ENCODE data around the gene C1QB. TPM values are rescaled to one million over a fixed set of nuclear protein-coding genes. Genes with fewer than 3 reads are reported as not detected.

The C1QB gene
- total RNA-seq, 1 experiment from 2014 or later = not detected

- H3K9me3 ChIP-seq = no peaks in the 10 kb centered on the region
- Mint-ChIP-seq H3K36me3 (ENCODE audit: insufficient read depth, unreplicated experiment) (no peaks in the 10 kb centered on the region), H3K27ac (ENCODE audit: unreplicated experiment) (no peak overlapping the region), H3K4me1 (ENCODE audit: low read depth, unreplicated experiment) (no peaks in the 10 kb centered on the region), H3K27me3 (ENCODE audit: insufficient read depth, unreplicated experiment) (peaks cover 5% of the 10 kb centered on the region), H3K4me3 (ENCODE audit: unreplicated experiment) (no peak overlapping the region), H3K9me3 (ENCODE audit: unreplicated experiment) (no peaks in the 10 kb centered on the region)
- H3K4me3 ChIP-seq (ENCODE audit: low read depth, low read length) = no peak overlapping the region
- ChIA-PET CTCF (interaction anchor here (0.5 to 0.7 kb wide), 2 partner anchors 42 to 311 kb away, joined by 3 to 4 read pairs; no protein-coding TSS in a partner anchor), POLR2A (no interaction called here)
- H3K36me3 ChIP-seq (ENCODE audit: control insufficient read depth, insufficient read depth, low read length) = no peaks in the 10 kb centered on the region
- no peaks in the 10 kb centered on the region for H3K27me3 ChIP-seq (replicated peaks; ENCODE audit: control insufficient read depth, insufficient read depth, low read length)
- peak; percentile 62 to 75 for DNase-seq
- intact Hi-C loops (cut with micrococcal nuclease; ENCODE audit: unreplicated experiment) = no loop called here
- no TSS peak for BruUV-seq (replicated peaks)
- TF ChIP-seq, protein P1, sequence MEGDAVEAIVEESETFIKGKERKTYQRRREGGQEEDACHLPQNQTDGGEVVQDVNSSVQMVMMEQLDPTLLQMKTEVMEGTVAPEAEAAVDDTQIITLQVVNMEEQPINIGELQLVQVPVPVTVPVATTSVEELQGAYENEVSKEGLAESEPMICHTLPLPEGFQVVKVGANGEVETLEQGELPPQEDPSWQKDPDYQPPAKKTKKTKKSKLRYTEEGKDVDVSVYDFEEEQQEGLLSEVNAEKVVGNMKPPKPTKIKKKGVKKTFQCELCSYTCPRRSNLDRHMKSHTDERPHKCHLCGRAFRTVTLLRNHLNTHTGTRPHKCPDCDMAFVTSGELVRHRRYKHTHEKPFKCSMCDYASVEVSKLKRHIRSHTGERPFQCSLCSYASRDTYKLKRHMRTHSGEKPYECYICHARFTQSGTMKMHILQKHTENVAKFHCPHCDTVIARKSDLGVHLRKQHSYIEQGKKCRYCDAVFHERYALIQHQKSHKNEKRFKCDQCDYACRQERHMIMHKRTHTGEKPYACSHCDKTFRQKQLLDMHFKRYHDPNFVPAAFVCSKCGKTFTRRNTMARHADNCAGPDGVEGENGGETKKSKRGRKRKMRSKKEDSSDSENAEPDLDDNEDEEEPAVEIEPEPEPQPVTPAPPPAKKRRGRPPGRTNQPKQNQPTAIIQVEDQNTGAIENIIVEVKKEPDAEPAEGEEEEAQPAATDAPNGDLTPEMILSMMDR (IDR thresholded peaks at IDR 0.05; ENCODE audit: insufficient read depth in 1 of 2, low read depth in 1 of 2, low read length in 1 of 2, severe bottlenecking in 1 of 2, unreplicated experiment in 1 of 2) = no peak
- H3K4me1 ChIP-seq = no peaks in the 10 kb centered on the region
These were observed 9.3 kb downstream of the C1QB start for GRCh38 chr1:22662318-22662717.

- Mint-ChIP-seq H3K4me1 (ENCODE audit: low read depth, unreplicated experiment) (no peaks in the 10 kb centered on the region), H3K9me3 (ENCODE audit: unreplicated experiment) (no peaks in the 10 kb centered on the region), H3K4me3 (ENCODE audit: unreplicated experiment) (no peak overlapping the region), H3K36me3 (ENCODE audit: insufficient read depth, unreplicated experiment) (no peaks in the 10 kb centered on the region), H3K27me3 (ENCODE audit: insufficient read depth, unreplicated experiment) (peaks cover 3% of the 10 kb centered on the region), H3K27ac (ENCODE audit: unreplicated experiment) (no peak overlapping the region)
- ChIA-PET POLR2A (no interaction called here), CTCF (no interaction called here)
- DNase-seq = no peak
- TF ChIP-seq, protein P1 (IDR thresholded peaks at IDR 0.05; ENCODE audit: insufficient read depth in 1 of 2, low read depth in 1 of 2, low read length in 1 of 2, severe bottlenecking in 1 of 2, unreplicated experiment in 1 of 2) = no peak
- no TSS peak for BruUV-seq (replicated peaks)
- no peak overlapping the region for H3K4me3 ChIP-seq (ENCODE audit: low read depth, low read length)
- H3K36me3 ChIP-seq (ENCODE audit: control insufficient read depth, insufficient read depth, low read length) = no peaks in the 10 kb centered on the region
- H3K4me1 ChIP-seq = no peaks in the 10 kb centered on the region
- no peaks in the 10 kb centered on the region for H3K27me3 ChIP-seq (replicated peaks; ENCODE audit: control insufficient read depth, insufficient read depth, low read length)
- intact Hi-C loops (cut with micrococcal nuclease; ENCODE audit: unreplicated experiment) = no loop called here
- H3K9me3 ChIP-seq = no peaks in the 10 kb centered on the region
These were observed 10.0 kb downstream of the C1QB start for GRCh38 chr1:22662986-22663408.

DNA sequence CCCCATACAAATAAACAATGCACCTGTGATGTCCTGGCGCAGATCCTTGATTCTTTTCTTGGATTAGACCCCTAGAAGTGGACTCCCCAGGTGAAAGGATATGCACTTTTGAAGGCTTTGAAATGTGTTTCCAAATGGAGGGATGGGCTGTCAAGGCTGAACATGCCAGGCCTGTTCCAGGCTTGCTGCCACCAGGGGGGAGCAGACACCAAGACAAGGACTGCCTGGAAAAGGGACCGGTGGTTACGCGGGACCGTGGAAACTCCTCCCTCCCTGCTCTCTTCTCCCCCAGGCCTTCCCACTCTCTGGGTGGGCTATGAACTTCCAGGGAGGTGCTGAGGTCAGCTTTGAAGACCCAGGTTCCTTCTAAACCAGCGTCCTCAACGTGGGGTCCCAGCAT lies 12.7 kb downstream of the C1QB start:
- no peaks in the 10 kb centered on the region for H3K9me3 Mint-ChIP-seq (ENCODE audit: unreplicated experiment)
- Histone ChIP-seq H3K4me1 (no peaks in the 10 kb centered on the region), H3K9me3 (no peaks in the 10 kb centered on the region), H3K27me3 (replicated peaks; ENCODE audit: control insufficient read depth, insufficient read depth, low read length) (no peaks in the 10 kb centered on the region), H3K4me3 (ENCODE audit: low read depth, low read length) (no peak overlapping the region), H3K36me3 (ENCODE audit: control insufficient read depth, insufficient read depth, low read length) (no peaks in the 10 kb centered on the region)
- BruUV-seq (replicated peaks) = no TSS peak
- H3K27ac Mint-ChIP-seq (ENCODE audit: unreplicated experiment) = no peak overlapping the region
- TF ChIP-seq, protein P1 (IDR thresholded peaks at IDR 0.05; ENCODE audit: insufficient read depth in 1 of 2, low read depth in 1 of 2, low read length in 1 of 2, severe bottlenecking in 1 of 2, unreplicated experiment in 1 of 2) = peak; percentile 69 to 82
- H3K27me3 Mint-ChIP-seq (ENCODE audit: insufficient read depth, unreplicated experiment) = peaks cover 3% of the 10 kb centered on the region
- intact Hi-C loops (cut with micrococcal nuclease; ENCODE audit: unreplicated experiment) = loop anchor here (1.0 kb wide), 2 partner anchors 265 to 299 kb away; no protein-coding TSS in a partner anchor
- H3K4me3 Mint-ChIP-seq (ENCODE audit: unreplicated experiment) = no peak overlapping the region
- H3K4me1 Mint-ChIP-seq (ENCODE audit: low read depth, unreplicated experiment) = no peaks in the 10 kb centered on the region
- peak; percentile 61 to 74 for DNase-seq
- POLR2A ChIA-PET = no interaction called here
- CTCF ChIA-PET = interaction anchor here (0.7 kb wide), 1 partner anchor 204 kb away, joined by 3 read pairs; no protein-coding TSS in a partner anchor
- no peaks in the 10 kb centered on the region for H3K36me3 Mint-ChIP-seq (ENCODE audit: insufficient read depth, unreplicated experiment)

All from Caco-2 (cell line).